Measurements from ENCODE around the gene CTSK. TPM values are rescaled to one million over a fixed set of nuclear protein-coding genes. Genes with fewer than 3 reads are reported as not detected.
"Not testable (repeated sequence)": the region's sequence is repeated elsewhere in the genome, so short reads cannot be mapped to it uniquely, and the experiment has no call there.

Gene CTSK
- polyA plus RNA-seq, 1 experiment = 70.7 TPM

DNA sequence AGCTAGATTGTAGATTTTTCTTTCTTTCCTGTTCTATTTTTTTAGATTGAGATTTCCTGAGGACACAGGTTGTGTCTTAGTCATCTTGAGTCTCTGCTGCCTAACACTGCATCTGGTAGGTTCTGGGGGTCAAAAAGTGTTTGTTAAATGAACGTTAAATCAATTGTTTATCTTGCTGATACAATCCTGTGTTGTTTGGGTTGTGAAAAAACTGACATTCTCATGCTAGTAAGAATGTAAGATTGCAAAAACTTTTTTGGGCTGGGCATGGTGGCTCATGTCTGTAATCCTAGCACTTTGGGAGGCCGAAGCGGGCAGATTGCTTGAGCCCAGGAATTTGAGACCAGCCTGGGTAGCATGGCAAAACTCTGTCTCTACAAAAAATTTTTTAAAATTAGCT, 3.4 kb downstream of the CTSK start:
- Histone ChIP-seq H3K27me3 (ENCODE audit: control insufficient read depth, insufficient read depth, low read length) (no peaks in the 10 kb centered on the region), H3K4me3 (ENCODE audit: low read depth, low read length) (no peak overlapping the region), H3K36me3 (ENCODE audit: control insufficient read depth, insufficient read depth, low read length) (no peaks in the 10 kb centered on the region; the same call in 1 of the 2 replicates)
- ChIA-PET CTCF (interaction anchor here (1.8 kb wide), 1 partner anchor 9 kb away, joined by 8 read pairs; no protein-coding TSS in a partner anchor), POLR2A (no interaction called here)
- TF ChIP-seq, protein P1, sequence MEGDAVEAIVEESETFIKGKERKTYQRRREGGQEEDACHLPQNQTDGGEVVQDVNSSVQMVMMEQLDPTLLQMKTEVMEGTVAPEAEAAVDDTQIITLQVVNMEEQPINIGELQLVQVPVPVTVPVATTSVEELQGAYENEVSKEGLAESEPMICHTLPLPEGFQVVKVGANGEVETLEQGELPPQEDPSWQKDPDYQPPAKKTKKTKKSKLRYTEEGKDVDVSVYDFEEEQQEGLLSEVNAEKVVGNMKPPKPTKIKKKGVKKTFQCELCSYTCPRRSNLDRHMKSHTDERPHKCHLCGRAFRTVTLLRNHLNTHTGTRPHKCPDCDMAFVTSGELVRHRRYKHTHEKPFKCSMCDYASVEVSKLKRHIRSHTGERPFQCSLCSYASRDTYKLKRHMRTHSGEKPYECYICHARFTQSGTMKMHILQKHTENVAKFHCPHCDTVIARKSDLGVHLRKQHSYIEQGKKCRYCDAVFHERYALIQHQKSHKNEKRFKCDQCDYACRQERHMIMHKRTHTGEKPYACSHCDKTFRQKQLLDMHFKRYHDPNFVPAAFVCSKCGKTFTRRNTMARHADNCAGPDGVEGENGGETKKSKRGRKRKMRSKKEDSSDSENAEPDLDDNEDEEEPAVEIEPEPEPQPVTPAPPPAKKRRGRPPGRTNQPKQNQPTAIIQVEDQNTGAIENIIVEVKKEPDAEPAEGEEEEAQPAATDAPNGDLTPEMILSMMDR (IDR thresholded peaks at IDR 0.05; ENCODE audit: insufficient read depth, low read depth, low read length) = no peak
- DNase-seq (ENCODE audit: low read depth) = no peak

GRCh38 chr1:150799089-150799488, 9.0 kb downstream of the CTSK start:
- CTCF ChIA-PET = interaction anchor here (1.1 to 1.2 kb wide), 3 partner anchors 85 to 543 kb away, joined by 3 read pairs; no protein-coding TSS in a partner anchor
- Histone ChIP-seq H3K27me3 (ENCODE audit: control insufficient read depth, insufficient read depth, low read length) (no peaks in the 10 kb centered on the region), H3K36me3 (ENCODE audit: control insufficient read depth, insufficient read depth, low read length) (peaks cover 6% of the 10 kb centered on the region)

DNA sequence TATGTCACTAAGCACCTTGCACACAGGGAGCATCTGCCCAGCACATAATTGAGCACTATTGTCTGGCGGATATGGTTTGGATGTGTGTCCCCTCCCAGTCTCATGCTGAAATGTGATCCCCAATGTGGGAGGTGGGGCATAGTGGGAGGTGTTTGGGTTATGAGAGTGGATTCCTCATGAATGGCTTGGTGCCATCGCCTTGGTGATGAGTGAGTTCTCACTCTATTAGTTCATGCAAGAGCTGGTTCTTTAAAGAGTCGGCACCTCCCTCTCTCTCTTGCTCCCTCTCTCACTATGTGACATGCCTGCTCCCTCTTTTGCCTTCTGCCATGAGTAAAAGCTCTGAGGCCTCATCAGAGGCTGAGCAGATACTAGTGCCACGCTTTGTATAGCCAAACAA, 9.5 kb downstream of the CTSK start:
- ChIA-PET CTCF (interaction anchor here (0.6 to 1.2 kb wide), 4 partner anchors 15 to 542 kb away, joined by 3 read pairs; no protein-coding TSS in a partner anchor), POLR2A (no interaction called here)
- H3K27me3 ChIP-seq (ENCODE audit: control insufficient read depth, insufficient read depth, low read length) = no peaks in the 10 kb centered on the region

More at GRCh38 chr1:150799089-150799488, 9.0 kb downstream of the CTSK start:
- H3K4me3 ChIP-seq (ENCODE audit: low read depth, low read length) = no peak overlapping the region
- no peak for DNase-seq (ENCODE audit: low read depth)
- TF ChIP-seq, protein P1 (IDR thresholded peaks at IDR 0.05; ENCODE audit: insufficient read depth, low read depth, low read length) = no peak
- POLR2A ChIA-PET = no interaction called here

DNA sequence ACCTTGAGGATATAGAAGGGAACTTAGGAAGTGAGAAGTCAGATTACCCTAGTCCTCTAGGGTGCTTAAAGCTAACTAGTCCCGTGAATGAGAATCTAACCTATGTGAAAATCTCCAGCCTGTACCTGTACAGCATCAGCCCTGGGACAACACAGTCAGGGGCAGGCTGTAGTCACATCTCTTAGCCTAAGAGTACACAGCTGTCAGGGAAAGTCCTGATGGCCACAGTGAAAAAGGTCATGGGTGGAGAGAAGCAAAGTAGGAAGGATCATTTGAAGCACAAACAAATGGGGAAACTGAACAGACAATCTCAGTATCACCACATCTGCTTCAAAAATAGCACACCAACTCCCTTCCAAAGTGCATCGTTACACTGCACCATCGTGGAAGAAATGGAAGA, 11.7 kb downstream of the CTSK start:
- no peak for DNase-seq (ENCODE audit: low read depth)
- Histone ChIP-seq H3K4me3 (ENCODE audit: low read depth, low read length) (no peak overlapping the region), H3K27me3 (ENCODE audit: control insufficient read depth, insufficient read depth, low read length) (no peaks in the 10 kb centered on the region), H3K36me3 (ENCODE audit: control insufficient read depth, insufficient read depth, low read length) (peaks cover 6% of the 10 kb centered on the region)
- ChIA-PET POLR2A (no interaction called here), CTCF (interaction anchor here (1.9 kb wide), 1 partner anchor 12 kb away, joined by 11 read pairs; the partner anchor contains the start of gene CTSK)
- TF ChIP-seq, protein P1 (IDR thresholded peaks at IDR 0.05; ENCODE audit: insufficient read depth, low read depth, low read length) = no peak

More for the DNA sequence above, 9.5 kb downstream of the CTSK start:
- Histone ChIP-seq H3K4me3 (ENCODE audit: low read depth, low read length) (no peak overlapping the region), H3K36me3 (ENCODE audit: control insufficient read depth, insufficient read depth, low read length) (peaks cover 6% of the 10 kb centered on the region)
- TF ChIP-seq, protein P1 (IDR thresholded peaks at IDR 0.05; ENCODE audit: insufficient read depth, low read depth, low read length) = no peak
- DNase-seq (ENCODE audit: low read depth) = no peak

DNA sequence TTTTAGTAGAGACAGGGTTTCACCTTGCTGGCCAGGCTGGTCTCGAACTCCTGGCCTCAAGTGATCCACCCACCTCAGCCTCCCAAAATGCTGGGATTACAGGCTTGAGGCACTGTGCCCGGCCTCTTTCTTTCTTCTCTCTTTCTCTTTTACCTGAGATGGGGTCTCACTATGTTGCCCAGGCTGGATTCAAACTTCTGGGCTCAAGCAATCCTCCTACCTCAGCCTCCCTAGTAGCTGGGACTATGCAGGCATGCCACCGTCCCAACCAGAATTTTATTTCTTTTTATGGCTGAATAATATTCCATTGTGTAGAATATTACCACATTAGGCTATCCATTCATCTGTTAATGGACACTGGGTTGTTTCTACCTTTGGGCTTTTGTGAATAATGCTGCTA, 14.3 kb downstream of the CTSK start:
- POLR2A ChIA-PET; H3K36me3 ChIP-seq (ENCODE audit: control insufficient read depth, insufficient read depth, low read length); H3K4me3 ChIP-seq (ENCODE audit: low read depth, low read length); DNase-seq (ENCODE audit: low read depth); H3K27me3 ChIP-seq (ENCODE audit: control insufficient read depth, insufficient read depth, low read length): not testable (repeated sequence)
- CTCF ChIA-PET = interaction anchor here (0.6 kb wide), 1 partner anchor 25 kb away, joined by 3 read pairs; no protein-coding TSS in a partner anchor

- Histone ChIP-seq H3K4me3 (ENCODE audit: low read depth, low read length) (no peak overlapping the region), H3K27me3 (ENCODE audit: control insufficient read depth, insufficient read depth, low read length) (no peaks in the 10 kb centered on the region), H3K36me3 (ENCODE audit: control insufficient read depth, insufficient read depth, low read length) (peaks cover 6% of the 10 kb centered on the region)
- CTCF ChIA-PET = interaction anchor here (0.6 kb wide), 1 partner anchor 26 kb away, joined by 3 read pairs; no protein-coding TSS in a partner anchor
- TF ChIP-seq, protein P1 (IDR thresholded peaks at IDR 0.05; ENCODE audit: insufficient read depth, low read depth, low read length) = no peak
- no peak for DNase-seq (ENCODE audit: low read depth)
- POLR2A ChIA-PET = no interaction called here
Observed at GRCh38 chr1:150793221-150793620, 14.8 kb downstream of the CTSK start.
